Neural progenitor cell (in vitro differentiated cells): ENCODE results near the gene TTC38.

Experiments used
- EZH2 ChIP-seq: fragments of 200-600 bp; sonication (generic); IDR thresholded peaks from 2 replicates; pipeline ENCODE4 v1.6.1; 2017; ENCODE audit warnings: antibody characterized with exemption, mild to moderate bottlenecking, moderate library complexity
- EZH2phosphoT487 ChIP-seq: fragments of 200-600 bp; sonication (generic); IDR thresholded peaks from 2 replicates; pipeline ENCODE4 v1.6.1; 2017; ENCODE audit warnings: antibody characterized with exemption
- TF ChIP-seq, protein P1 (sequence below): fragments of 200-600 bp; sonication (generic); IDR thresholded peaks from 2 replicates; pipeline ENCODE4 v1.5.1; 2017; ENCODE audit warnings: antibody characterized with exemption, mild to moderate bottlenecking

DNA sequence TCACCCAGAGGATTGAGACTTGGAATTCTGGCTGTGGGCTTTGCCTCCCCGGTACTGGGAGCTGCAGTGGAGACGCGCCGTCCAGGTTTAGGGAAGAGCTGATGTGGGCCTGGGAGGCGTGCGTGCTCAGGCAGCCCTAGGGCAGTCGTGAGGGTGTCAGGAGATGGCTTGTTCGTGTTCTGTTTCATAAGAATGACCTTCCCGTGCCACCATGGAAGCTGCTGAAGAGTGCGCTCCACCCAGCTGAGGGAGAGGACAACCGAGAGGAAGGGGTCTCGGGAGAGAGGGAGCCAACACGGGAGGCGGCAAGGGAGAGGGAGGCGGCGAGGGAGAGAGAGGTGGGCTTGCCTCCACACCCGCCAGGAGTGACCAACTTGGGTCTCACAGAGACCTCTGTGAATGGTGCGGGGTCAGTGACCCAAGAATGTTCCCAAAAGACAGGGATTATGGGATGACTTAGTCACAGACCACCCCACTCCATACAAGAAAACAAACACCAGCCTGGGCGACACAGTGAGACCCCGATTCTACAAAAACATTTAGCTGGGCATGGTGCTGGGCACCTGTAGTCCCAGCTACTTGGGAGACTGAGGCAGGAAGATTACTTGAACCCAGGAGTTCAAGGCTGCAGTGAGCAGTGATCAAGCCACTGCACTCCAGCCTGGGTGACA, 53.0 kb downstream of the TTC38 start:
- TF ChIP-seq EZH2 (no peak), EZH2phosphoT487 (no peak)
- TF ChIP-seq, protein P1, sequence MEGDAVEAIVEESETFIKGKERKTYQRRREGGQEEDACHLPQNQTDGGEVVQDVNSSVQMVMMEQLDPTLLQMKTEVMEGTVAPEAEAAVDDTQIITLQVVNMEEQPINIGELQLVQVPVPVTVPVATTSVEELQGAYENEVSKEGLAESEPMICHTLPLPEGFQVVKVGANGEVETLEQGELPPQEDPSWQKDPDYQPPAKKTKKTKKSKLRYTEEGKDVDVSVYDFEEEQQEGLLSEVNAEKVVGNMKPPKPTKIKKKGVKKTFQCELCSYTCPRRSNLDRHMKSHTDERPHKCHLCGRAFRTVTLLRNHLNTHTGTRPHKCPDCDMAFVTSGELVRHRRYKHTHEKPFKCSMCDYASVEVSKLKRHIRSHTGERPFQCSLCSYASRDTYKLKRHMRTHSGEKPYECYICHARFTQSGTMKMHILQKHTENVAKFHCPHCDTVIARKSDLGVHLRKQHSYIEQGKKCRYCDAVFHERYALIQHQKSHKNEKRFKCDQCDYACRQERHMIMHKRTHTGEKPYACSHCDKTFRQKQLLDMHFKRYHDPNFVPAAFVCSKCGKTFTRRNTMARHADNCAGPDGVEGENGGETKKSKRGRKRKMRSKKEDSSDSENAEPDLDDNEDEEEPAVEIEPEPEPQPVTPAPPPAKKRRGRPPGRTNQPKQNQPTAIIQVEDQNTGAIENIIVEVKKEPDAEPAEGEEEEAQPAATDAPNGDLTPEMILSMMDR = no peak
